HCT116 (cell line): Measurements from ENCODE around the gene LRRC2. TPM values are rescaled to one million over a fixed set of nuclear protein-coding genes. Genes with fewer than 3 reads are reported as not detected.

Experiments used
- ATAC-seq: fragments of 200-7000 bp; cut with Tn5 transposase; 2 replicates; pipeline ENCODE4 v1.9.1; 2020; ENCODE audit warnings: mild to moderate bottlenecking, moderate library complexity
- BruUV-seq: library from RNA; stranded (reverse); fragments of 400-500 nt; replicated peaks from 2 replicates; lab custom pipeline; 2021; lab: Mats Ljungman, UMichigan
- CTCF ChIA-PET: fragments of 300-600 bp; sonication (Branson Sonifier 250); formaldehyde crosslinking; loops from one replicate; lab custom pipeline; 2021; ENCODE audit warnings: antibody characterized with exemption; lab: Charles Lee
- POLR2A ChIA-PET: fragments of 300-600, 350-600 bp; sonication (Branson Sonifier 250); formaldehyde crosslinking; loops from one replicate; lab custom pipeline; 2021; ENCODE audit warnings: antibody characterized with exemption; lab: Charles Lee
- RAD21 ChIA-PET, 2 experiments: fragments of 300-600 bp; sonication (Branson Sonifier 250); formaldehyde crosslinking; loops; one replicate each; lab custom pipeline; 2023; ENCODE audit warnings: low total read pairs in 2 of 2; ENCODE audit not compliant: uncharacterized antibody in 2 of 2, unreplicated experiment in 2 of 2, low non-redundant PET in 1 of 2; lab: Charles Lee
- DNase-seq: peaks from one replicate; pipeline ENCODE4 v3.0.0-alpha.2; 2010; ENCODE audit warnings: low read depth, low spot score
- H2AFZ ChIP-seq: fragments of 200-600 bp; shearing (Covaris generic), sonication (generic); 2 replicates; pipeline ENCODE4 v1.6.1; 2017; ENCODE audit warnings: low read depth, mixed run types, mixed read lengths, antibody characterized with exemption, low read length; ENCODE audit not compliant: poor library complexity, severe bottlenecking
- H3K27ac ChIP-seq: 2 replicates; pipeline ENCODE4 v1.5.1; 2012; ENCODE audit warnings: low read depth, low read length
- H3K27me3 ChIP-seq: fragments of 200-600 bp; sonication (generic); 2 replicates; pipeline ENCODE4 v1.6.1; 2016; ENCODE audit warnings: mixed run types, low read length, mixed read lengths; ENCODE audit not compliant: insufficient read depth
- H3K36me3 ChIP-seq, 2 experiments: fragments of 200-500 bp in 1 of 2; fragments of 200-600 bp in 1 of 2; sonication (Bioruptor generic) in 1 of 2; sonication (generic) in 1 of 2; 2 replicates each; pipeline versions ENCODE4 v1.5.1 to v1.6.1; 2014 to 2016; ENCODE audit warnings: low read length in 2 of 2, inconsistent platforms in 1 of 2, mixed read lengths in 1 of 2, mixed run types in 1 of 2; ENCODE audit not compliant: insufficient read depth in 2 of 2, control insufficient read depth in 1 of 2
- H3K4me1 ChIP-seq, 2 experiments: fragments of 200-600 bp in 1 of 2; sonication (generic) in 1 of 2; 2 replicates each; pipeline versions ENCODE4 v1.5.1 to v1.6.1; 2012 to 2017; ENCODE audit warnings: low read length in 2 of 2, inconsistent platforms in 1 of 2, mild to moderate bottlenecking in 1 of 2, mixed read lengths in 1 of 2, mixed run types in 1 of 2, moderate library complexity in 1 of 2; ENCODE audit not compliant: insufficient read depth in 2 of 2, control insufficient read depth in 1 of 2
- H3K4me2 ChIP-seq: fragments of 200-600 bp; sonication (generic); 2 replicates; pipeline ENCODE4 v1.6.1; 2017; ENCODE audit warnings: mixed run types, low read length, mixed read lengths
- H3K4me3 ChIP-seq, 2 experiments: fragments of 200-600 bp in 1 of 2; sonication (generic) in 1 of 2; replicated peaks in 1 of 2; 2 replicates each; pipeline ENCODE4 v1.5.1; 2011 to 2016; ENCODE audit warnings: low read length in 2 of 2, control low read depth in 1 of 2, low read depth in 1 of 2, mild to moderate bottlenecking in 1 of 2, mixed read lengths in 1 of 2, mixed run types in 1 of 2
- H3K79me2 ChIP-seq: fragments of 200-600 bp; sonication (generic); 2 replicates; pipeline ENCODE4 v1.6.1; 2017; ENCODE audit warnings: mild to moderate bottlenecking, mixed run types, low read length, moderate library complexity, mixed read lengths; ENCODE audit not compliant: insufficient read depth
- H3K9ac ChIP-seq: fragments of 200-600 bp; sonication (generic); 2 replicates; pipeline ENCODE4 v1.6.1; 2016; ENCODE audit warnings: low read length, mixed read lengths
- H3K9me2 ChIP-seq: fragments of 200-600 bp; sonication (generic), shearing (Covaris generic); 2 replicates; pipeline ENCODE4 v1.6.1; 2017; ENCODE audit warnings: mixed run types, mild to moderate bottlenecking, moderate library complexity; ENCODE audit not compliant: insufficient read depth
- H3K9me3 ChIP-seq, 2 experiments: fragments of 200-500 bp in 1 of 2; fragments of 200-600 bp in 1 of 2; sonication (Bioruptor generic) in 1 of 2; sonication (generic) in 1 of 2; 2 replicates each; pipeline ENCODE4 v1.6.1; 2014 to 2017; ENCODE audit warnings: low read length in 2 of 2, mixed read lengths in 2 of 2, inconsistent platforms in 1 of 2, low read depth in 1 of 2, mild to moderate bottlenecking in 1 of 2, mixed run types in 1 of 2, moderate library complexity in 1 of 2; ENCODE audit not compliant: control insufficient read depth in 1 of 2, insufficient read depth in 1 of 2
- H4K20me1 ChIP-seq: fragments of 200-600 bp; sonication (generic), shearing (Covaris generic); 2 replicates; pipeline ENCODE4 v1.6.1; 2017; ENCODE audit warnings: mixed run types, mild to moderate bottlenecking, moderate library complexity; ENCODE audit not compliant: insufficient read depth
- ATF3 ChIP-seq: IDR thresholded peaks from 2 replicates; pipeline ENCODE4 v1.6.1; 2012
- CBX3 ChIP-seq: IDR thresholded peaks from 2 replicates; pipeline ENCODE4 v1.6.1; 2012; ENCODE audit warnings: low read depth
- CTCF ChIP-seq, 3 experiments: fragments of 200-600 bp in 1 of 3; sonication (generic) in 1 of 3; IDR thresholded peaks in 2 of 3; conservative IDR thresholded peaks in 1 of 3; 2 replicates each; pipeline ENCODE4 v1.5.1; 2012 to 2017; ENCODE audit warnings: low read depth in 2 of 3, low read length in 2 of 3, antibody characterized with exemption in 1 of 3, borderline replicate concordance in 1 of 3, control low read depth in 1 of 3, mild to moderate bottlenecking in 1 of 3, mixed read lengths in 1 of 3, mixed run types in 1 of 3, moderate library complexity in 1 of 3; ENCODE audit not compliant: insufficient read depth in 1 of 3
- EGR1 ChIP-seq: IDR thresholded peaks from 2 replicates; pipeline ENCODE4 v1.6.1; 2012; ENCODE audit warnings: low read depth
- FOSL1 ChIP-seq: IDR thresholded peaks from 2 replicates; pipeline ENCODE4 v1.6.1; 2012; ENCODE audit warnings: low read depth
- JUND ChIP-seq: IDR thresholded peaks from 2 replicates; pipeline ENCODE4 v1.6.1; 2012
- MAX ChIP-seq: IDR thresholded peaks from 2 replicates; pipeline ENCODE4 v1.6.1; 2012
- POLR2A ChIP-seq: IDR thresholded peaks from 2 replicates; pipeline ENCODE4 v1.7.0; 2011; ENCODE audit warnings: borderline replicate concordance; ENCODE audit not compliant: insufficient read depth, insufficient read length; ENCODE audit errors: extremely low read depth
- POLR2AphosphoS5 ChIP-seq: IDR thresholded peaks from 2 replicates; pipeline ENCODE4 v1.6.1; 2011; ENCODE audit warnings: mild to moderate bottlenecking, low read depth, low read length, moderate library complexity
- RAD21 ChIP-seq: IDR thresholded peaks from 2 replicates; pipeline ENCODE4 v1.6.1; 2012; ENCODE audit warnings: low read depth, mild to moderate bottlenecking
- SIN3A ChIP-seq: IDR thresholded peaks from 2 replicates; pipeline ENCODE4 v1.6.1; 2012; ENCODE audit warnings: low read depth
- SRF ChIP-seq: IDR thresholded peaks from 2 replicates; pipeline ENCODE4 v1.6.1; 2012; ENCODE audit warnings: low read depth
- TCF7L2 ChIP-seq: IDR thresholded peaks from 2 replicates; pipeline ENCODE4 v1.7.0; 2011; ENCODE audit warnings: borderline replicate concordance, inconsistent platforms; ENCODE audit not compliant: insufficient read depth, insufficient read length; ENCODE audit errors: extremely low read depth
- ZBTB33 ChIP-seq: IDR thresholded peaks from 2 replicates; pipeline ENCODE4 v1.6.1; 2011; ENCODE audit warnings: mild to moderate bottlenecking, low read length, moderate library complexity; ENCODE audit not compliant: insufficient replicate concordance; ENCODE audit errors: extremely low read depth
- ZFX ChIP-seq: fragments of 450-650 bp; IDR thresholded peaks from 2 replicates; pipeline ENCODE4 v1.6.1; 2017
- ZNF274 ChIP-seq: fragments of 200-500 bp; sonication (Bioruptor generic); IDR thresholded peaks from 2 replicates; pipeline ENCODE4 v1.6.1; 2014; ENCODE audit warnings: mild to moderate bottlenecking, low read depth, low read length, inconsistent platforms
- intact Hi-C: fragments of 100-400 bp; cut with micrococcal nuclease; formaldehyde crosslinking; loops from 2 replicates; pipeline ENCODE4 v1.10.0; 2022
- total RNA-seq: library from RNA; stranded (reverse); gene quantifications from one replicate; pipeline ENCODE4 v1.2.1, GENCODE V29; 2021; ENCODE audit not compliant: unreplicated experiment

Gene LRRC2
- total RNA-seq, 1 experiment from 2014 or later, result not detected

GRCh38 chr3:46481636-46482035, 84.5 kb downstream of the LRRC2 start (continued):
- TF ChIP-seq EGR1 (no peak), MAX (no peak), ZBTB33 (no peak)

GRCh38 chr3:46480491-46481195, 85.5 kb downstream of the LRRC2 start:
- Histone ChIP-seq H3K9me3 (no peaks in the 10 kb centered on the region), H3K4me1 (no peaks in the 10 kb centered on the region), H3K27ac (no peak overlapping the region), H3K9me2 (no peaks in the 10 kb centered on the region), H3K4me3 (no peak overlapping the region), H2AFZ (no peak overlapping the region), H3K4me2 (no peak overlapping the region), H3K27me3 (peaks cover 11% of the 10 kb centered on the region; the same call in 1 of the 2 replicates), H3K9ac (no peak overlapping the region), H4K20me1 (no peaks in the 10 kb centered on the region), H3K36me3 (no peaks in the 10 kb centered on the region), H3K79me2 (no peaks in the 10 kb centered on the region)
- ChIA-PET RAD21 (no interaction called here), POLR2A (no interaction called here), CTCF (interaction anchor here (1.5 kb wide), 1 partner anchor 31 kb away, joined by 4 read pairs; no protein-coding TSS in a partner anchor)
- intact Hi-C loops, result no loop called here
- DNase-seq, result no peak
- TF ChIP-seq POLR2AphosphoS5 (no peak), JUND (no peak), SRF (no peak), CBX3 (no peak), FOSL1 (no peak), ATF3 (no peak), TCF7L2 (no peak), POLR2A (no peak), SIN3A (no peak), ZNF274 (no peak), ZFX (no peak), MAX (no peak), EGR1 (no peak), RAD21 (no peak), CTCF (IDR thresholded peaks at IDR 0.05 in 2 of 3, conservative IDR thresholded peaks at IDR 0.05 in 1 of 3; ENCODE audit: borderline replicate concordance in 1 of 3, insufficient read depth in 1 of 3, low read depth in 2 of 3, low read length in 2 of 3) (no peak)
- no peak for ATAC-seq
- BruUV-seq, result no TSS peak
